Right lobe of liver (tissue), 6 donors: ENCODE data around the gene ZNF101. TPM values are rescaled to one million over a fixed set of nuclear protein-coding genes. Genes with fewer than 3 reads are reported as not detected.

ENCODE experiments used
- ATAC-seq, 4 donors: fragments of 200-7000 bp; cut with Tn5 transposase; one replicate each; pipeline ENCODE4 v1.9.1; 2020; ENCODE audit warnings: mild to moderate bottlenecking in 4 of 4, moderate library complexity in 4 of 4
- DNase-seq, 3 donors: peaks; one replicate each; pipeline ENCODE4 v3.0.0-alpha.2; 2020
- H3K27ac ChIP-seq, 3 donors: fragments of 200-600 bp; one replicate each; pipeline ENCODE4 v1.8.0; 2022
- H3K27me3 ChIP-seq, 2 donors: fragments of 200-600 bp; one replicate each; pipeline ENCODE4 v1.8.0; 2022
- H3K36me3 ChIP-seq, 4 donors: fragments of 200-600 bp; sonication (generic) in 1 of 4; one replicate each; pipeline versions ENCODE4 v1.5.1 to v1.8.0; 2017 to 2022; ENCODE audit warnings: control low read depth in 1 of 4
- H3K4me1 ChIP-seq, 4 donors: fragments of 200-600 bp; sonication (generic) in 1 of 4; one replicate each; pipeline versions ENCODE4 v1.5.1 to v1.8.0; 2017 to 2022; ENCODE audit warnings: control low read depth in 1 of 4
- H3K4me3 ChIP-seq, 3 donors: fragments of 200-600 bp; one replicate each; pipeline ENCODE4 v1.8.0; 2022
- H3K9me3 ChIP-seq, 4 donors: fragments of 200-600 bp; sonication (generic) in 1 of 4; one replicate each; pipeline versions ENCODE4 v1.5.1 to v1.8.0; 2017 to 2022; ENCODE audit warnings: control low read depth in 1 of 4
- POLR2A ChIP-seq: fragments of 450-650 bp; IDR thresholded peaks from one replicate; pipeline ENCODE4 v1.6.1; 2017; ENCODE audit warnings: antibody characterized with exemption, mild to moderate bottlenecking
- WGBS: methylation state at CpG from one replicate; pipeline ENCODE4 v1.1.6; 2018; ENCODE audit warnings: low coverage, low lambda C conversion rate; ENCODE audit not compliant: insufficient coverage; ENCODE audit errors: missing lambda C conversion rate; 5-methylcytosine and 5-hydroxymethylcytosine counted together
- intact Hi-C, 2 donors: fragments of 100-400 bp; cut with DNase I; formaldehyde crosslinking; loops; one replicate each; pipeline versions ENCODE4 v1.11.2 to v1.14.1; 2022
- total RNA-seq, 6 experiments: library from RNA; depleted of rRNA in 2 of 6; stranded (reverse); fragments of >200 nt in 2 of 6; fragmentation: NEBNext Ultra II Directional in 3 of 6; extraction: Animal tissue kit (Norgen Biotek cat#: 25700) in 3 of 6; gene quantifications; one replicate each; pipeline versions ENCODE4 v1.1.0 to v1.2.4, GENCODE V29; 2016 to 2023
- TF ChIP-seq, protein P1 (sequence below), 4 donors: fragments of 200-600 bp in 3 of 4; fragments of 450-650 bp in 1 of 4; IDR thresholded peaks; one replicate each; pipeline versions ENCODE4 v1.5.1 to v1.8.0; 2016 to 2022; ENCODE audit warnings: antibody characterized with exemption in 4 of 4, mild to moderate bottlenecking in 2 of 4
- donor health status: DM: no; HTN: yes; CAD: no.
- donor health status: DM: no; HTN: no; CAD: no.
- donor health status: DM: no; HTN: no; CAD: no.
- donor health status: DM: no; HTN: yes; CAD: no.
- donor health status: DM: no; HTN: yes; CAD: no.

The ZNF101 gene
- total RNA-seq, 6 experiments from 2014 or later: 1.7 to 5.1 (median 3.0) TPM

DNA sequence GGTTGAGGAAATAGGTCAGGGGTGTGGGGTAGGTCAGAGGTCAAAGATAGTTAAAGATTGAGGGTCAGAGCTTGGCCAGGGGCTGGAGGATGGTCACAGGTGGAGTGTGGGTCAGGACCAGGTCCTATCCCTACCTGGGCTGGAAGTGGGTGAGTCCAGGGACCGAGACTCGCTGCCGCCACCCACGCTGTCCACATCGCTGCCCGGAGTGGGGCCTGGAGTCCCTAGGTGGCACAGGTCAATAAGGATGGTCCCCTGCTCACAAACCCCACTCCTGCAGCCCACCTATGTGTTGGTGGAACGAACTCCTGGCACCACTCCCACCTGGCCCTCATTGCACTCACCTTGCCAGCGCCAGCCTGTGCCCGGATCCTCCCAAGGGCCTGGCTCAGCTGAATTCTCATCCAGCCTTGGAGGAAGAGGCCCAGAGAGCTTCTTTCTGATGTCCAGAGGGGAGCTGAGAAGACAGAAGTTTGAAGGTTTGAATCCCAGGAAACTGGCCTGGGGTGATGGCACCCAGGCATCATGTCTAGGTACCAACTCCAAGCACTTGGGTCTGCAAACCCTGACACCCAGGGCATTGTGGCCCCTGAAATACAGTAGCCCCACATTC is 32.0 kb upstream of the ZNF101 start:
- Histone ChIP-seq H3K27me3 (no peaks in the 10 kb centered on the region), H3K27ac (no peak overlapping the region), H3K36me3 (peaks cover 0 to 5% (median 0%) of the 10 kb centered on the region in 4 donors), H3K9me3 (no peaks in the 10 kb centered on the region), H3K4me3 (no peak overlapping the region), H3K4me1 (no peaks in the 10 kb centered on the region)
- TF ChIP-seq POLR2A: no peak
- TF ChIP-seq, protein P1, sequence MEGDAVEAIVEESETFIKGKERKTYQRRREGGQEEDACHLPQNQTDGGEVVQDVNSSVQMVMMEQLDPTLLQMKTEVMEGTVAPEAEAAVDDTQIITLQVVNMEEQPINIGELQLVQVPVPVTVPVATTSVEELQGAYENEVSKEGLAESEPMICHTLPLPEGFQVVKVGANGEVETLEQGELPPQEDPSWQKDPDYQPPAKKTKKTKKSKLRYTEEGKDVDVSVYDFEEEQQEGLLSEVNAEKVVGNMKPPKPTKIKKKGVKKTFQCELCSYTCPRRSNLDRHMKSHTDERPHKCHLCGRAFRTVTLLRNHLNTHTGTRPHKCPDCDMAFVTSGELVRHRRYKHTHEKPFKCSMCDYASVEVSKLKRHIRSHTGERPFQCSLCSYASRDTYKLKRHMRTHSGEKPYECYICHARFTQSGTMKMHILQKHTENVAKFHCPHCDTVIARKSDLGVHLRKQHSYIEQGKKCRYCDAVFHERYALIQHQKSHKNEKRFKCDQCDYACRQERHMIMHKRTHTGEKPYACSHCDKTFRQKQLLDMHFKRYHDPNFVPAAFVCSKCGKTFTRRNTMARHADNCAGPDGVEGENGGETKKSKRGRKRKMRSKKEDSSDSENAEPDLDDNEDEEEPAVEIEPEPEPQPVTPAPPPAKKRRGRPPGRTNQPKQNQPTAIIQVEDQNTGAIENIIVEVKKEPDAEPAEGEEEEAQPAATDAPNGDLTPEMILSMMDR (IDR thresholded peaks at IDR 0.05): no peak
- intact Hi-C loops: no loop called here
- peak in 1 of 4 donors; percentile 20 for ATAC-seq
- DNase-seq: no peak
- WGBS: no CpG with 5 or more reads among the region's 9 CpGs

DNA sequence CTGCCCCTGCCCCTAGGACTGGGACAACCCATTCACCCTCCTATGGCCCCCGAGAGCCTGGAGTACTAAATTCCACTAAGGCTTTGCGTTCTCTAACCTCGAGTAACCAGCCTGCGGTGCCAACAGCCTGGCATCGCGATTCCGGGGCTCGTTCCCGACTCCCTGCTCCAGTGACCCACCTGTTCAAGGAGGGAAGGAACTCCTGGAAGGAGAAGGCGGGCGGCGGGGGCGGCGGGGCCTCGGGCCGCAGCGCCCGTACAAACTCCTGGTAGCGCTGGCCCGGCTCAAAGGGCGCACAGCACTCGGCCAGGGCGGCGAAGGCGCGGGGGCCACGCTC is 31.5 kb upstream of the ZNF101 start:
- no peaks in the 10 kb centered on the region for H3K4me1 ChIP-seq
- no peak for TF ChIP-seq POLR2A
- TF ChIP-seq, protein P1 (IDR thresholded peaks at IDR 0.05): no peak
- no peaks in the 10 kb centered on the region for H3K9me3 ChIP-seq
- intact Hi-C loops: no loop called here
- no peak overlapping the region for H3K27ac ChIP-seq
- H3K36me3 ChIP-seq: peaks cover 0 to 5% (median 0%) of the 10 kb centered on the region in 4 donors
- no peak overlapping the region for H3K4me3 ChIP-seq
- H3K27me3 ChIP-seq: no peaks in the 10 kb centered on the region
- DNase-seq: no peak
- ATAC-seq: no peak
- 100% methylated on average over 1 of the region's 27 CpGs for WGBS

DNA sequence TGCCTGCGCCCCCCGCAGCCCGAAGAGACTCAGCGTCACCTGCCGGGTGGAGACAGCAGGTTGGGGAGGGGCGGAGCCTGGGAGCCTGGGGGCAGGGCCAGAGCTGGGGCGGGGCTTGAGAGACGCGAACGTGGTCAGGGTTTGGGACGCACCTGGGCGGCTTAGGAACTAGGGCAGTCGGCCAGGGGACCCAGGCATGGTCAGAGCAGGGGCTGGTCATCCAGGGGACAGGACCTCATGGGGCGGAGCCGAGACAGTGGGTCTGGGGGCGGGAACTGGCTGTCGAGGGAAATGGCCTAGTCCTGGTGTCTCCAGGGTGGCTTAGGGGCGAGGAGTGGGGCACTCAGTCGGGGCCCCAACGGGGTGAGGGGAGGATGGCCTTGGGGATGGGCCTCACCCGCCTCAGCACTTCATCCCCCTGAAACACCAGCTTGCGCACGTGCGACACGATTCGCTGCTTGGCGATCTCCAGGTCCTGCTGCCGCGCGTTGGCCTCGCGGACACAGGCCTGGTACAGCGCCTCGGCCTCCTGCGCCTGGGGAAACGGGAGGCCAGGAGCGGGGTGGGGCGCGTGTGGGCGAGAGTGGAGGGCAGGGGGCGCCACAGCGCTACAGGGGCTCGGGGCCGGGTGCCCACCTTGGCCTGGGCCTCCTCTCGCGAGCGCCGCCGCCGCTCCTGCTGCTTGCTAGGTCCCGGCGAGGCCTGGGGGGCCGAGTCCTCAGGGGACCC is 31.0 kb upstream of the ZNF101 start:
- Histone ChIP-seq H3K27ac (no peak overlapping the region), H3K36me3 (peaks cover 0 to 5% (median 0%) of the 10 kb centered on the region in 4 donors), H3K27me3 (no peaks in the 10 kb centered on the region), H3K4me1 (no peaks in the 10 kb centered on the region), H3K9me3 (no peaks in the 10 kb centered on the region), H3K4me3 (no peak overlapping the region)
- no peak for TF ChIP-seq POLR2A
- TF ChIP-seq, protein P1 (IDR thresholded peaks at IDR 0.05): no peak
- peak in 2 of 4 donors; percentile 7 to 15 for ATAC-seq
- no peak for DNase-seq
- intact Hi-C loops: no loop called here
- WGBS: 73% methylated on average over 19 of the region's 53 CpGs

DNA sequence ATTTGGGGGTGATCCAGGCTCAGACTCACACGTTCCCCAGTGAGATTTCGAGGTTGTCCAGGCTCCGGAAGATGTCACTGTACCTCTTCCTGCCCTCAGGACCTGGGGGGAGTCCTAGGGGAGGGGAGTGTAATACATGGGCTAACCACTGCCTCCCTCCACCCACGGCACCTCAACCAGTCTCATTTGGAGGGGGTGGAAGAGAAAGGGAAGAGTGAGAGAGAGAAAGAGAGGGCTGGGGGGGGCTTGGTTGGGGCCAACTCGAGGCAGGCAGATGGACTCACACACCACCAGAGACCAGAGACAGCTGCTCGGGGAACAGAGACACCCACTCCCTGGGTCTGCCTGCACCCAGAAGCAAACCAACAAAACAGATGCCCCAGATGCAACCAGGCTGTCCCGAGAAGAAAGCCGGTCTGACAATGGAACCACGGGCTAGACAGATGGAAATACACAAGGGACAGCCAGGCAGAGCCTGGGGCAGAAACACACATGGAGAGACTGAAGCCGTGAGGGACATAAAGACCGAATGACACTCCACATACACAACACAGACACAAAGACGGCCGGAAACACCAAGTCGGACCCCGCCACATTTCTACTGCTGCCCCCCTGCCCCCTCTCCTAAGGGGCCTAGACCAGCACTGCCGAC is 26.0 kb upstream of the ZNF101 start:
- TF ChIP-seq, protein P1 (IDR thresholded peaks at IDR 0.05): no peak
- TF ChIP-seq POLR2A: no peak
- no peak for DNase-seq
- H3K4me3 ChIP-seq: peak overlapping the region; percentile 64 to 83 (median 66)
- H3K36me3 ChIP-seq: peaks cover 0 to 28% (median 10%) of the 10 kb centered on the region in 4 donors
- ATAC-seq: peak in 2 of 4 donors; percentile 6 to 12
- 17% methylated on average over 11 of the region's 16 CpGs for WGBS
- peak overlapping the region; percentile 67 to 74 (median 68) for H3K27ac ChIP-seq
- H3K9me3 ChIP-seq: no peaks in the 10 kb centered on the region
- no peaks in the 10 kb centered on the region for H3K27me3 ChIP-seq
- no peaks in the 10 kb centered on the region for H3K4me1 ChIP-seq
- intact Hi-C loops: no loop called here
